ENCODE results near the gene SCAF4. TPM values are rescaled to one million over a fixed set of nuclear protein-coding genes. Genes with fewer than 3 reads are reported as not detected.
A peak's percentile ranks its signal among the peaks of the same experiment; 100 is the strongest.

Gene SCAF4
- total and polyA plus RNA-seq, 9 of the 15 experiments (the other 6 are each of a cell fraction or from before 2014, with no cell fraction given): 2.3 to 55.7 (median 17.2) TPM

GRCh38 chr21:31730712-31731055, 1.2 kb downstream of the SCAF4 start:
- peak in 2 of 4 experiments; percentile 57 to 59 for DNase-seq (ENCODE audit: extremely low read depth in 1 of 4, low spot score in 3 of 4)
- H2AFZ ChIP-seq (ENCODE audit: low read depth, low read length): no peak overlapping the region
- H3K27ac ChIP-seq (ENCODE audit: extremely low read depth, low read depth, low read length): peak overlapping the region; percentile 94
- H3K36me3 ChIP-seq (ENCODE audit: control insufficient read depth, insufficient read depth, low read length): peaks cover 36% of the 10 kb centered on the region; the same call in 2 of the 3 replicates
- peaks cover 81% of the 10 kb centered on the region for H3K79me2 ChIP-seq (ENCODE audit: control insufficient read depth, insufficient read depth, low read length)
- 1% methylated on average over 14 of the region's 14 CpGs for WGBS (ENCODE audit: insufficient coverage, low coverage, missing lambda C conversion rate)
- in situ Hi-C loops (cut with MboI) (no loop called here), intact Hi-C loops (cut with micrococcal nuclease) (no loop called here)
- no TSS peak for BruUV-seq (replicated peaks)
- CTCF ChIA-PET (ENCODE audit: low intra/inter-chr PET ratio): no interaction called here
- peak overlapping the region; percentile 90 to 97 for H3K9ac ChIP-seq (ENCODE audit: insufficient read depth in 1 of 2, low read depth in 2 of 2, low read length in 2 of 2)
- H3K4me3 ChIP-seq: peak overlapping the region; percentile 93
- FAIRE-seq: no peak
- POLR2A ChIA-PET: interaction anchor here (0.6 to 1.7 kb wide), 3 partner anchors 10 to 107 kb away, joined by 3 to 8 read pairs (median 3); no protein-coding TSS in a partner anchor
- peak overlapping the region; percentile 86 for H3K4me2 ChIP-seq (ENCODE audit: insufficient read depth, low read length)
- H4K20me1 ChIP-seq (replicated peaks; ENCODE audit: control insufficient read depth, insufficient read depth, low read length): peaks cover 32% of the 10 kb centered on the region
- peaks cover 39 to 41% of the 10 kb centered on the region in 2 experiments; a peak in 4 of 5 replicates for H3K4me1 ChIP-seq (replicated peaks in 1 of 2; ENCODE audit: control insufficient read depth in 2 of 2, insufficient read depth in 2 of 2, low read length in 2 of 2)
- no peaks in the 10 kb centered on the region for H3K9me1 ChIP-seq (ENCODE audit: control insufficient read depth, insufficient read depth, low read length)
- no peaks in the 10 kb centered on the region for H3K27me3 ChIP-seq (ENCODE audit: control insufficient read depth in 2 of 2, insufficient read depth in 2 of 2, low read length in 2 of 2)
- ATAC-seq: peak; percentile 13
- no peaks in the 10 kb centered on the region for H3K9me3 ChIP-seq (replicated peaks; ENCODE audit: control insufficient read depth, insufficient read depth, low read depth, low read length)
- TF ChIP-seq SNRNP70 (optimal IDR thresholded peaks at IDR 0.05; ENCODE audit: low read depth, low read length) (no peak), ETS1 (conservative IDR thresholded peaks at IDR 0.05; ENCODE audit: control insufficient read depth, low read depth, low read length) (0 out of 2 replicates have a peak, but pooled peaks have one; percentile 9), DNMT1 (IDR thresholded peaks at IDR 0.05) (no peak), SIN3A (IDR thresholded peaks at IDR 0.05; ENCODE audit: borderline replicate concordance in 2 of 2, control insufficient read depth in 1 of 2, low read depth in 2 of 2, low read length in 2 of 2) (0 out of 4 replicates have a peak, but pooled peaks of 1 of the 2 experiments have one; percentile 55), ZNF280A (IDR thresholded peaks at IDR 0.05; ENCODE audit: low read depth, partially characterized antibody) (no peak), PRDM10 (IDR thresholded peaks at IDR 0.05; ENCODE audit: partially characterized antibody) (peak; percentile 47), EHMT2 (IDR thresholded peaks at IDR 0.05) (no peak), CXXC5 (CRISPR knock-in tag; IDR thresholded peaks at IDR 0.05) (peak; percentile 23; the same call in 1 of the 2 replicates), ZNF655 (CRISPR knock-in tag; IDR thresholded peaks at IDR 0.05) (no peak)

All from K562 (cell line).